Jurkat, Clone E6-1 (cell line): Measurements from ENCODE around the gene RYR3.
"Not testable (repeated sequence)": the region's sequence is repeated elsewhere in the genome, so short reads cannot be mapped to it uniquely, and the experiment has no call there.

Experiments
- DNase-seq: peaks from one replicate; pipeline ENCODE4 v3.0.0-alpha.2; 2011; ENCODE audit warnings: low read depth, low spot score
- H3K4me3 ChIP-seq: 2 replicates; pipeline ENCODE4 v1.5.1; 2011; ENCODE audit warnings: mild to moderate bottlenecking, low read length, control low read depth, moderate library complexity

Gene RYR3

DNA sequence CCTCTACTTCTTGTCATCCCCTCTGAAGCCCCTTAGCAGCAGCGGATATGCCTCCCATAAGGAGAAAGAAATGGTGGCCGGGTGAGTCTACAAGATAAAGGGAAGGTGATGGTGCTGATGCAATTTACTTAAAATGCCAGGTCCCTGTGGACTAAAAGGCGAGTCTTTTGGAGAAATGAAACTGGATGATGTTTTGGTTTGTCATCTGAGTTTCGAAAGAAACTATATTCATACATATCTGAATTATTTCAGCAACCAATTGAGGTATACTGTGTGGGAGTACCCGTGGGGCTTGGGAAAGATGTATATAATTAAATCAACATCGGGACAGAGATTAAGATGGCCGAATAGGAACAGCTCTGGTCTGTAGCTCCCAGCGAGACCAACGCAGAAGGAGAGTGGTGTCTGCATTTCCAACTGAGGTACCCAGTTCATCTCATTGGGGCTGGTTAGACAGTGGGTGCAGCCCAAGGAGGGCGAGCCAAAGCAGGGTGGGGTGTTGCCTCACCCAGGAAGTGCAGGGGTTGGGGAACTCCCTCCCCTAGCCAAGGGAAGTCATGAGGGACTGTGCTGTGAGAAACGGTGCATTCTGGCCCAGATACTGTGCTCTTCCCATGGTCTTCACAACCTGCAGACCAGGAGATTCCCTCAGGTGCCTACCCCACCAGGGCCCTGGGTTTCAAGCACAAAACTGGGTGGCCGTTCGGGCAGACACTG is 446.9 kb downstream of the RYR3 start:
- DNase-seq, result no peak

DNA sequence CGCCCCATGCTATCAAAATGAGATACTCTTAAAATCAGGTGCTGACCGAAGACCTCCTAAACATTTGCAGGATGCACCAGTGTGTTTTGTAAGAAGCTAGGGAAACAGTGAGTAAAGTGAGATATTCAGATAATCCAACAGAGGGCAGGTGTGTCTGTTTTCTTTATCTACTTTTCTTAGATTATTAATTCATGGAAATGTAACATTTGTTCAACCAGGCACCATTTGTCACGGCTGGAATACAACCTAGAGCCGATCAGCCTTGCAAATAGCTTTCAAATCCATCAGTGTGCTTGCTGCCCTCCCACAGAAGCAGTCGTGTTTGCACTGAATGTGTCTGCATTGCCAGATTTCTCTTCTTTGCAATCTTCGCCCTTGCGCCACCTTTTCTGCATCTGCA is 455.6 kb downstream of the RYR3 start:
- DNase-seq, result no peak
- H3K4me3 ChIP-seq, result no peak overlapping the region

More for the DNA sequence above, 446.9 kb downstream of the RYR3 start:
- H3K4me3 ChIP-seq, result no peak overlapping the region

DNA sequence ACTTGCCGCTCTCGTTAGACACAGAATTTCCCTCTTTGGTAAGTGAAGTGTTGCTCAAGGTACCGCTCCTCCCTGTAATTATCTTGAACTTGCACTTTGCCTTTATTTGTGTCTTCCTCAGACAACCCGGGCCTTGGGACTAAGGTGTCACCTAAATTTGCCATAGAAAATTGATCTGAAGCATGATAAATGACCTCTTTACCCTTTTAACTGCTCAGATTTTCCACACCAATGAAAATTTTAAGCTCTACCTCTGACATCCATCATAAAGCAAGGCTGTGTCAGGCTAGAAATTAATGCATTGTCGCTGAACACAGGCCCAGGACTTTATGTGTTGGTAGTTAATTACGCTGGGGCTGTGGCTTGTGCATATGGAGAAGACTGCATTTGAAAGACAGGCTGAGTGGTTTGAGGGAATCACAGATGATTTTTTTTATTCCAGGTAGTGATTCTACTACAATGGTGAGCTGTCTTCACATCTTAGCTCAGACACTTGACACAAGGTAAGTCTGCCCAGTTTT is 458.0 kb downstream of the RYR3 start:
- DNase-seq, result no peak
- H3K4me3 ChIP-seq, result no peak overlapping the region

DNA sequence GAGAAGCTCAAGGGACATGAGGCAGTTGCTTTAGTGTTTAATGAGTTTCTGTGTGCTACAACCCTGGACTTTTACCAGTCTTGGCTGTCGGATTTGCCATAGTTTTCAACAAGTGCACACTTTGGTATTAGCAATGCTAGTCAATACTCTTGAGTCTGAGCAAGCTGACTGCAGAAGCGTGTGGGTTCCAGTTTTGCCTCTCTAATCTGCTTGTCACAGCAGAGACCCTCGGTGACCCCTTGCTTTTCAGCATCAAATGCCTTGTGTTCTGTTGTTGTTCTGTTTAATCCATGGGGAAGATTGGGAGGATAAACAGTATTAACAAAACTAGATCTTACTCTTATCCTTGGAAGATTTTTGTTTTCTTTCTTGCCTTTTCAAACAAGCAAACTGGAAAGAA is 463.2 kb downstream of the RYR3 start:
- no peak for DNase-seq
- no peak overlapping the region for H3K4me3 ChIP-seq

DNA sequence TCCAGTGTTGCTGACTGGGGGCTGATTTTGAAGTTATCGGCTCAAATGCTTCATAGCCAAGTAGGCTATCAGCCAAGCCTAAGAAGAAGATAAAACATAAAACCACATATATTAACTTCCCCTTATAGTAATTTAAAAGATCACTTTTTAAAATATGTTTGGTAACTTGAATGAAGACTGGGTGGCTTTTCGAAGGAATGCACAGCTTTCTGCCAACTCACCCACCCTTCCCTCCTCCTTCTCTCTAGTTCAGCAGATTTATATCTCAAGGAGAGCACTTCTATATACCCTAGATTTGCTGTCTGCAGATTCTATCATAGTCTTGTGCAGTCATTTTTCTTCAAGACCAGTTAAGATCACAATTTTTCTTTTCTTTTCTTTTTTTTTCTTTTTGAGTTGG is 468.1 kb downstream of the RYR3 start:
- no peak overlapping the region for H3K4me3 ChIP-seq
- no peak for DNase-seq

DNA sequence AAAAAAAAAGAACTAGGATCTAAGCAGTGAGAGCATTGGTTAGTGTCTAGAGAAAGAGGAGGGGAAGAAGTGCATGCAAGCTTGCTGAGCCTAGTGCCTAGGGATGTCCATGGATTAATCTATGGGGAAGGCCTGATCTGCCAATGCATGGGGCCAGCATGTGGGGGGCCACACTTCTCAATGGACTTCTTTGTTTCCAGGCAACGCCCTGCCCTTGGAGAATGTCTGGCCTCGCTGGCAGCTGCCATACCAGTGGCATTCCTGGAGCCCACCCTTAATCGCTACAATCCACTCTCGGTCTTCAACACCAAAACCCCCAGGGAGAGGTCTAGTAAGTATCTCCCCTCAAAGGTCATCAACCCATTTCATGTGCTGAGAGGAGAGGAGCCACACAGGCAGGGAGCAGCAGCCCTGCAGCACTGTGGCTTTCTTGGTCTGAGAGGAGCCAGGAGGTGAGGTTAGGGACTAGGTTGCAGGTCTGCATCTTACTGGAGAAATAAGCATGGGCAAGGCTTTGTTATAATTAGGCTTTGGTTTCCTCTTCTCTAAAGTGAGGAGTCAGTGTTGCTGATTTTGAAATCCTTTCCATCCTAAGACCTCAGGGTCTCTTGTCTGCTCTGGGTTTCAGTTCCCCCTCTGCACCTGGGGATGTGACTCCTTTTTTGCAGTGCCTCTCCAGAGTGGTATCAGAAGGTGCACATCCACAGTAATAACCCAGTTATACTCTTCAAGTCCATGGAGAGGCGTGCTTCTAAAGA is 469.4 kb downstream of the RYR3 start:
- DNase-seq, result no peak
- H3K4me3 ChIP-seq, result no peak overlapping the region

DNA sequence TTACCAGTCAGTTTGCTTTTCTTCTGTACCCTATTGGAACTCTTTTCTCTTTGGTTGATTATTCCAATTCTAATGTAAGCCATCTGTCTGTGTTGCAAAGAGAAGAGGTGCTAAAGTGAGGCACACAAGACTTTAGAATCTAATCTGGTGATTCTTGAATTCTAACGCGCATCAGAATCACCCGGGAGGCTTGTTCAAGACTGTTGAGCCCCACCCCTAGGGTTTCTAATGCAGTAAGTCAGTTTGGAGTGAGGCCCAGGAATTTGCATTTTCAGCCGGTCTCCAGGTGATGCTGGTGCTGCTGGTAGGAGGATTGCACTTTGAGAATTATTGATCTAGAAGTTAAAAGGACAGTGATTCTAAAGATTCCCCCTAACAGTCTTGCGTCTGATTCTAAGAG is 472.2 kb downstream of the RYR3 start:
- H3K4me3 ChIP-seq, result no peak overlapping the region
- DNase-seq, result no peak

DNA sequence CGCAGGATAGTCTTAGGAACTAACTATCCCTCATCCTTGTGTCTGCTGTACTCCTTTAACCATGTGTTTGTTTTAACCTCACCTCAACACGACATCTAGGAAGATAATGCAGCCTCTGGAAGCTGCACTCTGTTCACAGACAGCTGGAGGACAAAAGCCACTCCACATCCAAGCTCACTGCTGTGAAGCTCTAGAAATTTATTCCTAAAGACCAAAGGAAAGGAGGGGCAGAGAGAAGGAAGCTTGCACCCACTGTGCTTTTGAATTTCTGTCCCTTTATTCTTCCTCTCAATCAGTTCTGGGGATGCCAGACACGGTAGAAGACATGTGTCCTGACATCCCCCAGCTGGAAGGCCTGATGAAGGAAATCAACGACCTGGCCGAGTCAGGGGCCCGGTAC is 474.6 kb downstream of the RYR3 start:
- DNase-seq, result no peak
- no peak overlapping the region for H3K4me3 ChIP-seq

DNA sequence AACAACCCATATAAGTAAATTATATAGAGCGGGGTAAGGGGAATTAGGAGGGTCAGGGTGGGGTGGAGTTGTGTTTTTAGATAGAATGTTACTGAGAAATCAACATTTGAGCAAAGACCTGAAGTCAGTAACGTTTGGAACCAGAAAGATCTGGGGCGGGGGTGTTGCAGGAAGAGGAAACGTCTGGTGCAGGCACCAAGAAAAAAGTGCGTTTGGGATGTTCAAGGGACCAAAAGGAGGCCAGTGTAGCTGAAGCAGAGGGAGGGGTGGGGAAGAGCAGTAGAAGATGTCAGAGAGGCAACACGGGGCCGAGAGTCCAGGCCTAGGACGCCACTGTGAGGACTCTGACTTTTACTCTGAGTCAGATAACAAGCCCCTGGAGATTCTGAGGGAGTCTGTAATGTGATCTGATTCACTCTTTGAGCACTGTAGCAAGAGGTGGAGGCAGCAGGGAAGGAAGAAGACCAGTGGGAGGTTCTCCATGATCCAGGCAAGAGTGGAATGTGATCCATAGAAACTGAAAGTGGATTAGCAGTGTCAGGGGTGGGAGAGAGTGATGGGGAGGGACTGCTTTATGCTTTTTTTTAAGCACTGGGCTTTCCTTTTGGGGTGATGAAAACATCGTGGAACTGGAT is 478.3 kb downstream of the RYR3 start:
- H3K4me3 ChIP-seq, result no peak overlapping the region
- DNase-seq, result no peak

DNA sequence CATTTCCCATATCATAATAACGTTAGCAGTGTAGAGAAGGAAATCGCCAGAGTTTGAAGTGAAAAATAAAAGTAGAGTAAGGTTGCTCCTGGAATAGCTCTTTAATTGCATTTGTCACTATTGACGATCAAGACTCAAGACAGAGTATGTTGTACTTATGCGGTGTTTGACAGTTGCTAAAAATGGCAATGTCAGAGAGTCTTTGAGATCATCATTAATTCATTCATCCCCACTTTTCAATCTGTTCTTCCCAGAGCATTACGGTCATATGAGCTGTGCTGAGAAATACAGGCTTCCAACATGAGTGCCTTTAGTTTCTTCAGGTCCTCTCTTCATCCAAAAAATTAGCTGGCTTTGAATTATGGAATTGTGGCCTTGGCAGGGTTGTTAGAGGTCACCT is 483.7 kb downstream of the RYR3 start:
- no peak for DNase-seq

DNA sequence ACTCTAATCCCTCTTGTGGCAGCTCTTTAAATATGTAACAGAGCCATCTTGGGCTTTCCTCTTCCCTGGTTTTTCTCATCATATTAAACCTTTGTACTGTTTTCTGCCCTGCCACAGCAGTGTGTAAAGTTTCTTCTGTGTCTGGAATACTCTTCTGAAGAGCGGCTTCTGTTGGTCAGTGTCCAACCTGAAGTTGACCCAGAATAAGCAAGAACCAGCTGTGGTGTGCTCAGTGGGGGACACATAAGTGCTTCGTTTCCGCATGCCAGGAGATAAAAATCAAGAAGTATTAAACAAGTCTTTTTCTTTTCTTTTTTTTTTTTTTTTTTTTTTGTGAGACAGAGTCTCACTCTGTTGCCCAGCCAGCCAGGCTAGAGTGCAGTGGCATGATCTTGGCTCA is 484.3 kb downstream of the RYR3 start:
- H3K4me3 ChIP-seq, result no peak overlapping the region
- DNase-seq, result no peak

More for the DNA sequence above, 483.7 kb downstream of the RYR3 start:
- no peak overlapping the region for H3K4me3 ChIP-seq

DNA sequence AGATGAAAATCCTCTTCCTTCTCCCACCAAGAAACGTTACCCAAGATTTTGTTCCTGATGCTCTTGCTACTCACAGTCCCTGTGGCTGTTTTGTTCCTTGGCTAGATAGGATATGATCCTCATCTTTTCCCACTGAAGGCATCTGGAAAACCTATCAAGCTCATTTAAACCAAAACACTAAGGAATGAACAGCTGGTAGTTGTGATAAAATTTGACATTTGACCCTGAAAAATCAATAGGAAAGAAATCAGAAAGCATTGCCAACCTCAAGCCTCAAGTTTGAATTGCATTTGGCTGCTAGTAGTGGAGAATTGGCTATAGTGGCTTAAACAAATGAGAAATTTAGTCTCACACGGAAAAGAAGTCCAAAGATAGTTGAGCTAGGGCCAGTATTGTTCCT is 486.9 kb downstream of the RYR3 start:
- no peak for DNase-seq
- no peak overlapping the region for H3K4me3 ChIP-seq

DNA sequence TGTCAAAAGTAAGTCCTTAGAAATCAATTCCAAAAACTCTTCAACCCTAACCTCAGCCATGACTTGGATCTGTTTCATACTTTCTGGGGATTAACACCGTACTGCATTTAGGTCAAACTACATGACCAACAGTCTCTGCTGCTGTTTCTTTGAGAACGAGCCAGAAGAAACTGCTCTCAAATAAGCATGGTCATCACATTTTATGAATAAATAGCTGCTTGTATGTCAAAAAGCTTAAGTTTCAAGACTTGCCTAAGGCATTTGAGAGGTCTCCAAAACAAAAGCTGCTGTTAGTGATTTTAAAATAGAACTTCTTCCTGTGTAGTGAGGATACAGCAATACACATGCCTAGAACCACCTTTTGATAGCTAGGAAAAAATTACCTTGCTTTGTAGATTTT is 491.2 kb downstream of the RYR3 start:
- no peak overlapping the region for H3K4me3 ChIP-seq
- no peak for DNase-seq

DNA sequence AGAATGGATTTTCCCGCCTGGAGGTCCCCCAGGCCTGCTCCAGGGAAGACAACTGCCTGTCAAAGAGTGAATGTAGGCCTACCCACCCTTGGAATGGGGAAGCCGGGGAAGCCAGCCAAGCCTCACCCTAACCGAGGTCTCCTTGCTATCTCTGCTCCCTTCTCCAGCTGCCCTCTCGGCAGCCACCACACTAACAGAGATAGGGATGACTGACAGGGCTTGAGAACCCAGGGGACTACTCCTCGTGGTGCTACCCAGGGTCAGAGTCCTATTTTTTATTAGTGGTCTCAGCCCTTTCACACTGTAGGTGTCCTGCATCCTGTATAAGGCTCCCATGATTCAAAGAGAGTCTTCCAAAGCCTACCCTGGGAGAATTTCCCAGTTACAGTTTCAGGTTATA is 496.9 kb downstream of the RYR3 start:
- no peak for DNase-seq
- H3K4me3 ChIP-seq, result no peak overlapping the region

DNA sequence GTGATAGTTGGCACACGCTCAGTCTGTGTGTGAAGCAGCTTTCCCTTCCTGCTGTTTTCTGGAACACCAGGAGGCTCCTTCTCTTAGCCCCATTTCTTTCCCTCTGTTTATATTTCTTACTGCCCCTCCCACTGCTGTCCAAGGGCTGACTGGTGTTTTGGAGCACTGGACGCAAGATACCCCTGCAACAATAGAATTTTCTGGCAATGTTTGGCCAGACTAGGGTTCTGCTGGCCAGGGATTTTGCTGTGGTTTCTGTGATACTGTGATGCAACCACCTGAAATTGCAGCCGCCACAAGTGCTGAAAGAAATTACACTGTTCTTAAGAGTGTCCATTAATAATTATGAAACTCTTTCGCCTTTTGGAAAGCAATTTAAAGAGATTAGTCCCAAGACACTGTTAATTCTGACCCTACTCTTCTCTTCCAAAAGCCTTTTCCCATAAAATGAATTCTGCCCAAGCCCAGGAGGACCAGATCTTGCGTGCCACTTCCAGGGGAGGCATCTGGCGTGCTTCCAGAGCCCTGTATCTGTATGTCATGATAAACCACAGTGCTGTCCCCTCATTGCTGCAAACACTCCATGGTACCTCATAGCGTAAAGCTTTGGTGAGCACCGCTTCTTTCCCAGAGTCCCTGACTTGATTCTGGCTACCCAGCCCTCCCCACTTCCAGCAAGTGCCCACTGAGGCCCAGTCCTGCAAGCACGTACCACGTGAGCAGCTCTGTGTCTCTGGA is 498.1 kb downstream of the RYR3 start:
- no peak for DNase-seq
- no peak overlapping the region for H3K4me3 ChIP-seq

DNA sequence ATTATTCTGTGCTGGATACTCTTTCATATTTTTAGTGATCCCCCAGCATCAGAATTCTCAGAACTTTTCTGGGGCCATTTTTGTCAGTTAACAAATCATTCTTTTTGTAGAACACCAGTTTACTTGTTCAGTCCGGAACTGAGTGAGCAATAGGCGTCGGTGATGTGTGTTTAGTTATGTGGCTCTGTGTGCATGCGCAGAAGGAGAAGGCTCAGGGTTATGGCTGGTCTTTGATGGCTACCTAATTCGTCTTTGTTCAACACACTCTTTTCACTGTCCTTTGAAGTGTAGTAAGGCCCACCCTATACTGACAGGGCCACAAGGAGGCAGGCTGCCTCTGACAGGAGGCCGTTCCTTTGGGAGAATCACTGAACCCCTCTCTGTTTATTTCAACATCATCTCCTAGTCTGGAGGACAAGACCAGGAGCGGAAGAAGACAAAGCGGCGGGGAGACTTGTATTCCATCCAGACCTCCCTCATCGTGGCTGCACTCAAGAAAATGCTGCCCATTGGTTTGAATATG is 499.4 kb downstream of the RYR3 start:
- no peak overlapping the region for H3K4me3 ChIP-seq
- no peak for DNase-seq

DNA sequence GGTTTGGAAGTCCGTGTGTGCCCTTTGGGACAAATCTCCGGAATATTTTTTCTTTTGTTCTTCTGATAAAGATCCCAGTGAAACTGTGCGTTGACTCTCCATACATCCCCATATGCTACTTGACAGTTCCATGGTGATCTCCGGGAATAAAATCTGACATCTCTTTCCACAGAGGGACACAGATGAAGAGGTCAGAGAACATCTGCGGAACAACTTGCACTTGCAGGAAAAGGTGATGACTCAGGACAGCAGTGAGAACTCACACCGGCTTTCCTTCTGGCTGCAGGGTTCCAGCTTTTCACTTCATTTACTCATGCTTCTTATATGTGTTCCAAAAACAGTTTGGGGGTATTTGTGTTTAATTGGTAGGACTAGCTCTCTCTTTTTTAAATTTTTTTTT is 500.0 kb downstream of the RYR3 start:
- no peak overlapping the region for H3K4me3 ChIP-seq
- no peak for DNase-seq

DNA sequence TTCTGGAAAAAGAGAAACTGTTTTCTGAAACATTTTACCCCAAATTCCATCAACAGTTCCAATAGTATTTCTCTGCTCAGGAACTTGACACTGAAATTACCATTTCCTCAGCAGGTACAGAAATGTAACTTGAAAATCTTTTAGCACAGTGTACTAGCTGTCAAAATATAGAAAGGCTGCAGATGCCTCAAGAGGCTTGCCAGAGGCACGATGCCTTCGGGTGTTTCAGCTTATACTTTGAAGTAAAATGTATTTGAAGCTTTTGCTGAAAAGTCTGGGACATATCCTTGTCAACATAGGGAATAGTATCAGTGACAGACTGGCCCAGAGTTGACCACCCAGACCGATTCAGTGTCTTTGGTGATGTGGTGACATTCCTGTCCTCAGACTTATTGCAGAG is 503.1 kb downstream of the RYR3 start:
- no peak overlapping the region for H3K4me3 ChIP-seq
- no peak for DNase-seq

DNA sequence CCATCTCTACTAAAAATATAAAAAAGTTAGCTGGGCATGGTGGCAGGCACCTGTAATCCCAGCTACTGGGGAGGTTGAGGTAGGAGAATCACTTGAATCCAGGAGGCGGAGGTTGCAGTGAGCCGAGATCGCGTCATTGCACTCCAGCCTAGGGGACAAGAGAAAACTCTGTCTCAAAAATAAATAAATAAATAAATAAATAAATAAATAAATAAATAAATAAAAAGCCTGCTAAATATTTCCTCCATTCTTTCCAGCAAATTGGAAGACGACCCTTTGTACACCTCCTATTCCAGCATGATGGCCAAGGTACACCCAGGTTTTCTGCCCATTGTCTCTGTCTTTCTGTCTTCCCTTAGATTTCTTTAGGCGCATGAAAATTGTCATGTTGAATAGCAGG is 508.7 kb downstream of the RYR3 start:
- DNase-seq, H3K4me3 ChIP-seq: not testable (repeated sequence)
